Subcutaneous adipose tissue (tissue), 4 donors: Measurements from ENCODE around the gene IRAK1. TPM values are rescaled to one million over a fixed set of nuclear protein-coding genes. Genes with fewer than 3 reads are reported as not detected.

Experiments
- CTCF ChIP-seq: fragments of 450-650 bp; IDR thresholded peaks from one replicate; pipeline ENCODE4 v1.5.1; 2016; ENCODE audit warnings: low read depth, mild to moderate bottlenecking, control low read depth, antibody characterized with exemption, moderate library complexity
- total RNA-seq, 4 donors: library from RNA; depleted of rRNA; stranded (reverse); fragments of >200 nt; gene quantifications; one replicate each; pipeline ENCODE4 v1.1.0, GENCODE V29; 2016

The IRAK1 gene
- total RNA-seq, result 10 to 100 TPM; 42.7 to 74.4 (median 47.3) TPM

GRCh38 chrX:154019633-154020528 is at the start of gene IRAK1:
Gene IRAK1 (minus strand): TSS chrX:154019902. CDS start chrX:154019812, 90 bp downstream.
- TF ChIP-seq CTCF, result no peak

DNA sequence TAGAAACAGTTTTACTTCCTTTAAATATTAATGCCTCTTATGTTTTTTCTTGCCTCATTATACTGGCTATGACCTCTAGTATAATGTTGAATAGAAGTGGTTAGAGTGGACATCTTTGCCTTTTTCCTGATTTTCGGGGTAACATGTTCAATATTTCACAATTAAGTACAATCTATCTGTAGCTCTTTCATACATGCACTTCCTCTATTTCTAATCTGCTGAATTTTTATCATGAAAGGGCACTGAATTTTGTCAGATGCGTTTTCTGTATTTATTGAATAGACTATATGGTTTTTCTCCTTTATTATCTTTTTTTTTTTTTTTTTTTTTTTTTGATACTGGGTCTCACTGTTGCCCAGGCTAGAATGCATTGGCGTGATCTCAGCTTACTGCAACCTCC is 48.9 kb upstream of the IRAK1 start:
- no peak for TF ChIP-seq CTCF

GRCh38 chrX:154064637-154065435 is 45.1 kb upstream of the IRAK1 start:
- TF ChIP-seq CTCF, result no peak

GRCh38 chrX:154063234-154063633 is 43.5 kb upstream of the IRAK1 start:
- no peak for TF ChIP-seq CTCF

GRCh38 chrX:154061801-154062200 is 42.1 kb upstream of the IRAK1 start:
- no peak for TF ChIP-seq CTCF

- TF ChIP-seq CTCF, result no peak
Observed at GRCh38 chrX:154059729-154060245, 40.1 kb upstream of the IRAK1 start.

DNA sequence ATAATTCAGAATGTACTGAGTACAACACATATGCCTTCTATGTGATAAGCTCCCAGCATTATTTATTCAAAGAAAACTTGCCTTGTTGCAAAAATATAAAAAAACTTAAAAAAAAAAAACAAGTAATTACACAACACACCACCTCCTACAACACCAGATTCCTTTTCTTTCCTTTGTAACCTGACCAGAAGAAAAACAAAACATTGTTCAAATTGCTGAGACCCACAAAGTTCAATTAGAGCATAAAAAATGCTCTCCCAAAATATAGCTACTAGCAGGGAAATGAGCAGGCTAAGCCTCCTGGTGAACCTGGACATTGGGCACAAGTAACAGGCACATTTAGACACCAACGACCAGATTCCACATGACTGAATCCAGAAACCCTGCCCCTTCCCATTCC is 39.5 kb upstream of the IRAK1 start:
- TF ChIP-seq CTCF, result no peak
